GM12878 (cell line): ENCODE measurements around the gene LIX1L. TPM values are rescaled to one million over a fixed set of nuclear protein-coding genes. Genes with fewer than 3 reads are reported as not detected.

Source experiments
- BCLAF1 ChIP-seq: fragments of 450-650 bp; IDR thresholded peaks from 2 replicates; pipeline ENCODE4 v1.6.1; 2017; ENCODE audit warnings: antibody characterized with exemption, mild to moderate bottlenecking, moderate library complexity
- DPF2 ChIP-seq: fragments of 450-650 bp; IDR thresholded peaks from 2 replicates; pipeline ENCODE4 v1.6.1; 2017; ENCODE audit warnings: mild to moderate bottlenecking
- EGR1 ChIP-seq, 2 experiments: IDR thresholded peaks; 1 replicate in 1 of 2; 2 replicates in 1 of 2; pipeline ENCODE4 v1.6.1; 2011 to 2012; ENCODE audit warnings: low read depth in 2 of 2, low read length in 2 of 2, borderline replicate concordance in 1 of 2, mild to moderate bottlenecking in 1 of 2, moderate library complexity in 1 of 2
- HDGF ChIP-seq: fragments of 450-650 bp; IDR thresholded peaks from 2 replicates; pipeline ENCODE4 v1.6.1; 2016; ENCODE audit warnings: antibody characterized with exemption
- IKZF1 ChIP-seq: fragments of 450-650 bp; conservative IDR thresholded peaks from 2 replicates; pipeline ENCODE4 v1.6.1; 2017; ENCODE audit warnings: antibody characterized with exemption, mild to moderate bottlenecking
- IKZF2 ChIP-seq, 2 experiments: fragments of 450-650 bp; IDR thresholded peaks; 2 replicates each; pipeline ENCODE4 v1.6.1; 2017; ENCODE audit warnings: mild to moderate bottlenecking in 2 of 2, moderate library complexity in 2 of 2
- IRF4 ChIP-seq: IDR thresholded peaks from 2 replicates; pipeline ENCODE4 v1.6.1; 2011; ENCODE audit warnings: low read depth, low read length
- IRF5 ChIP-seq: fragments of 450-650 bp; IDR thresholded peaks from 2 replicates; pipeline ENCODE4 v1.6.1; 2017; ENCODE audit warnings: borderline replicate concordance
- KDM1A ChIP-seq: fragments of 200-600 bp; sonication (generic); IDR thresholded peaks from 2 replicates; pipeline ENCODE4 v1.6.1; 2016; ENCODE audit warnings: borderline replicate concordance
- MYB ChIP-seq: fragments of 150-350 bp; IDR thresholded peaks from 2 replicates; pipeline ENCODE4 v1.6.1; 2014; ENCODE audit warnings: mild to moderate bottlenecking, low read depth, low read length, borderline replicate concordance
- NRF1 ChIP-seq: conservative IDR thresholded peaks from 2 replicates; pipeline ENCODE4 v1.6.1; 2011; ENCODE audit warnings: mild to moderate bottlenecking, low read depth, low read length, improper control_type of control experiment
- POLR2AphosphoS5 ChIP-seq: IDR thresholded peaks from 2 replicates; pipeline ENCODE4 v1.6.1; 2011; ENCODE audit warnings: mild to moderate bottlenecking, low read length, inconsistent platforms
- RAD21 ChIP-seq: IDR thresholded peaks from 2 replicates; pipeline ENCODE4 v1.6.1; 2011; ENCODE audit warnings: mild to moderate bottlenecking, low read depth, low read length, moderate library complexity; ENCODE audit not compliant: insufficient read depth
- RELA ChIP-seq: fragments of 450-650 bp; IDR thresholded peaks from 2 replicates; pipeline ENCODE4 v1.8.0; 2014; ENCODE audit warnings: borderline replicate concordance; ENCODE audit not compliant: partially characterized antibody
- SREBF2 ChIP-seq: IDR thresholded peaks from 2 replicates; pipeline ENCODE4 v1.6.1; 2012; ENCODE audit warnings: mild to moderate bottlenecking, low read length
- TAF1 ChIP-seq: IDR thresholded peaks from 2 replicates; pipeline ENCODE4 v1.6.1; 2011; ENCODE audit warnings: mild to moderate bottlenecking, low read depth, low read length, borderline replicate concordance
- ZBED1 ChIP-seq: IDR thresholded peaks from 2 replicates; pipeline ENCODE4 v1.6.1; 2016; ENCODE audit warnings: borderline replicate concordance
- ZNF207 ChIP-seq: fragments of 450-650 bp; IDR thresholded peaks from 2 replicates; pipeline ENCODE4 v1.6.1; 2014; ENCODE audit warnings: antibody characterized with exemption, mild to moderate bottlenecking, borderline replicate concordance
- ZNF384 ChIP-seq: IDR thresholded peaks from 2 replicates; pipeline ENCODE4 v1.6.1; 2012; ENCODE audit warnings: low read depth, mild to moderate bottlenecking, low read length, improper control_type of control experiment, borderline replicate concordance
- ZNF687 ChIP-seq: fragments of 450-650 bp; IDR thresholded peaks from 2 replicates; pipeline ENCODE4 v1.6.1; 2017; ENCODE audit warnings: mild to moderate bottlenecking, moderate library complexity
- polyA plus RNA-seq, 11 experiments: library from polyadenylated mRNA; depleted of rRNA in 4 of 11; unstranded in 6 of 11; stranded (reverse) in 5 of 11; fragments of >200 nt; fragmentation: Nextera tagmentation in 4 of 11; fragmentation: Illumina TruSeq in 1 of 11; extraction: Ambion mirVana in 4 of 11; extraction: Trizol in 1 of 11; gene quantifications; 1 replicate in 1 of 11; 2 replicates in 10 of 11; pipeline versions ENCODE4 v1.2.1 to v1.2.3, GENCODE V29; 2011 to 2016; ENCODE audit warnings: inconsistent platforms in 2 of 11, missing spikeins in 2 of 11, low read depth in 1 of 11
- total RNA-seq, 4 experiments: library from RNA; depleted of rRNA in 3 of 4; stranded (reverse); fragments of >200 nt in 3 of 4; fragmentation: Illumina TruSeq in 1 of 4; extraction: Trizol in 1 of 4; gene quantifications; 2 replicates each; pipeline versions ENCODE4 v1.2.1 to v1.2.3, GENCODE V29; 2013 to 2021

The LIX1L gene
- total and polyA plus RNA-seq, 10 of the 15 experiments (the other 5 are each of a cell fraction or from before 2014, with no cell fraction given): 5.5 to 48.2 (median 15.3) TPM

GRCh38 chr1:145891587-145892485 lies 66.0 kb downstream of the LIX1L start (continued):
- no peak for TF ChIP-seq BCLAF1
- TF ChIP-seq RAD21: peak; percentile 81
- no peak for TF ChIP-seq IRF5
- no peak for TF ChIP-seq SREBF2
- no peak for TF ChIP-seq EGR1 (IDR thresholded peaks at IDR 0.05; ENCODE audit: borderline replicate concordance in 1 of 2, low read depth in 2 of 2, low read length in 2 of 2)
- TF ChIP-seq RELA: no peak
- peak; percentile 82 for TF ChIP-seq IKZF1
- TF ChIP-seq HDGF: no peak
- TF ChIP-seq ZNF687: no peak
- TF ChIP-seq KDM1A: no peak
- no peak for TF ChIP-seq POLR2AphosphoS5
- TF ChIP-seq MYB: no peak
- peak; percentile 55 to 73; a peak in 3 of 4 replicates for TF ChIP-seq IKZF2 (IDR thresholded peaks at IDR 0.05)
- TF ChIP-seq DPF2: no peak
- TF ChIP-seq ZNF384: no peak
- no peak for TF ChIP-seq IRF4
- TF ChIP-seq NRF1: no peak
- TF ChIP-seq ZNF207: no peak
- TF ChIP-seq ZBED1: no peak
- TF ChIP-seq TAF1: no peak
